WTC11 (cell line): ENCODE results near the gene PARK7. TPM values are rescaled to one million over a fixed set of nuclear protein-coding genes. Genes with fewer than 3 reads are reported as not detected.

Source experiments
- ATAC-seq: fragments of 200-7000 bp; cut with Tn5 transposase; 2 replicates; pipeline ENCODE4 v1.10.0; 2021; ENCODE audit warnings: mild to moderate bottlenecking, moderate library complexity
- CTCF ChIA-PET: fragments of 300-600 bp; sonication (Branson Sonifier 250); formaldehyde crosslinking; loops from one replicate; lab custom pipeline; 2021; ENCODE audit warnings: antibody characterized with exemption; lab: Charles Lee
- POLR2A ChIA-PET: fragments of 350-600 bp; sonication (Branson Sonifier 250); formaldehyde crosslinking; loops from one replicate; lab custom pipeline; 2021; ENCODE audit warnings: antibody characterized with exemption; lab: Charles Lee
- DNase-seq: peaks from one replicate; pipeline ENCODE4 v3.0.0; 2021; ENCODE audit warnings: low spot score
- H3K27ac Mint-ChIP-seq: 2 replicates; pipeline ENCODE4 v1.8.0; 2021; ENCODE audit warnings: mixed read lengths
- H3K27me3 Mint-ChIP-seq: 2 replicates; pipeline ENCODE4 v1.8.0; 2021; ENCODE audit warnings: low read depth, mild to moderate bottlenecking, moderate library complexity, mixed read lengths
- H3K36me3 Mint-ChIP-seq: 2 replicates; pipeline ENCODE4 v1.8.0; 2021; ENCODE audit warnings: mixed read lengths
- H3K4me1 Mint-ChIP-seq: 2 replicates; pipeline ENCODE4 v1.8.0; 2022; ENCODE audit warnings: mixed read lengths
- H3K4me3 Mint-ChIP-seq: 2 replicates; pipeline ENCODE4 v1.8.0; 2021; ENCODE audit warnings: mild to moderate bottlenecking, moderate library complexity, mixed read lengths
- H3K9me3 Mint-ChIP-seq: 2 replicates; pipeline ENCODE4 v1.8.0; 2021; ENCODE audit warnings: mixed read lengths
- ATF1 ChIP-seq: sonication (generic); formaldehyde crosslinking; IDR thresholded peaks from 2 replicates; pipeline ENCODE4 v1.8.1; 2023; ENCODE audit warnings: mild to moderate bottlenecking, moderate library complexity, missing genetic modification reagents
- EMX1 ChIP-seq: fragments of 250-450 bp; sonication (Bioruptor Pico); IDR thresholded peaks from 2 replicates; pipeline ENCODE4 v1.8.0; 2021; ENCODE audit warnings: mild to moderate bottlenecking
- ESRRA ChIP-seq: sonication (generic); formaldehyde crosslinking; IDR thresholded peaks from 2 replicates; pipeline ENCODE4 v1.8.1; 2022; ENCODE audit warnings: mild to moderate bottlenecking, missing genetic modification reagents, borderline replicate concordance
- GRHL2 ChIP-seq: fragments of 250-450 bp; sonication (Bioruptor Pico); IDR thresholded peaks from 2 replicates; pipeline ENCODE4 v1.8.0; 2022; ENCODE audit warnings: mild to moderate bottlenecking, moderate library complexity; ENCODE audit not compliant: insufficient replicate concordance, severe bottlenecking
- JAZF1 ChIP-seq: fragments of 250-450 bp; sonication (Bioruptor Pico); IDR thresholded peaks from 2 replicates; pipeline ENCODE4 v1.9.0; 2021; ENCODE audit warnings: moderate library complexity, mild to moderate bottlenecking, inconsistent platforms
- RORB ChIP-seq: fragments of 250-450 bp; sonication (Bioruptor Pico); IDR thresholded peaks from 2 replicates; pipeline ENCODE4 v1.9.0; 2021; ENCODE audit warnings: mild to moderate bottlenecking
- TCF7 ChIP-seq: sonication (generic); formaldehyde crosslinking; IDR thresholded peaks from 2 replicates; pipeline ENCODE4 v1.8.0; 2022; ENCODE audit warnings: mild to moderate bottlenecking, low read depth, missing genetic modification reagents, moderate library complexity
- TEAD4 ChIP-seq: sonication (generic); formaldehyde crosslinking; IDR thresholded peaks from 2 replicates; pipeline ENCODE4 v1.8.0; 2022; ENCODE audit warnings: mild to moderate bottlenecking, missing genetic modification reagents
- TP53 ChIP-seq: sonication (generic); formaldehyde crosslinking; IDR thresholded peaks from 2 replicates; pipeline ENCODE4 v1.8.1; 2023; ENCODE audit warnings: mild to moderate bottlenecking, missing genetic modification reagents
- ZNF121 ChIP-seq: sonication (generic); formaldehyde crosslinking; IDR thresholded peaks from 2 replicates; pipeline ENCODE4 v1.8.0; 2023; ENCODE audit warnings: missing genetic modification reagents
- ZNF138 ChIP-seq: sonication (generic); formaldehyde crosslinking; conservative IDR thresholded peaks from 2 replicates; pipeline ENCODE4 v1.8.1; 2022; ENCODE audit warnings: mild to moderate bottlenecking, moderate library complexity, missing genetic modification reagents
- ZNF671 ChIP-seq: fragments of 250-450 bp; sonication (Bioruptor Pico); IDR thresholded peaks from 2 replicates; pipeline ENCODE4 v1.8.0; 2021; ENCODE audit warnings: mild to moderate bottlenecking
- total RNA-seq: library from RNA; stranded (reverse); gene quantifications from 3 replicates; pipeline ENCODE4 v1.2.3, GENCODE V29; 2021
- TF ChIP-seq, protein P1 (sequence below): fragments of 250-450 bp; sonication (Bioruptor Pico); conservative IDR thresholded peaks from 2 replicates; pipeline ENCODE4 v1.9.0; 2021; ENCODE audit warnings: mild to moderate bottlenecking
- TF ChIP-seq, protein P2 (sequence below): fragments of 250-450 bp; sonication (Bioruptor Pico); IDR thresholded peaks from 2 replicates; pipeline ENCODE4 v1.9.0; 2021; ENCODE audit warnings: moderate library complexity, mild to moderate bottlenecking, inconsistent platforms, borderline replicate concordance
- TF ChIP-seq, protein P3 (sequence below): sonication (generic); formaldehyde crosslinking; IDR thresholded peaks from 2 replicates; pipeline ENCODE4 v1.8.1; 2022; ENCODE audit warnings: mild to moderate bottlenecking, missing genetic modification reagents, moderate library complexity, borderline replicate concordance
- TF ChIP-seq, protein P4 (sequence below): sonication (generic); formaldehyde crosslinking; IDR thresholded peaks from 2 replicates; pipeline ENCODE4 v1.8.1; 2023; ENCODE audit warnings: mild to moderate bottlenecking, missing genetic modification reagents
- TF ChIP-seq, protein P5 (sequence below): sonication (generic); formaldehyde crosslinking; IDR thresholded peaks from 2 replicates; pipeline ENCODE4 v1.8.0; 2023; ENCODE audit warnings: missing genetic modification reagents
- TF ChIP-seq, protein P6 (sequence below): fragments of 250-450 bp; sonication (Bioruptor Pico); IDR thresholded peaks from 2 replicates; pipeline ENCODE4 v1.9.0; 2021; ENCODE audit warnings: mild to moderate bottlenecking
- TF ChIP-seq, protein P7 (sequence below): fragments of 250-450 bp; sonication (Bioruptor Pico); IDR thresholded peaks from 2 replicates; pipeline ENCODE4 v2.1.2; 2022; ENCODE audit warnings: mild to moderate bottlenecking, moderate library complexity
- TF ChIP-seq, protein P8 (sequence below): sonication (generic); formaldehyde crosslinking; IDR thresholded peaks from 2 replicates; pipeline ENCODE4 v1.8.0; 2022; ENCODE audit warnings: mild to moderate bottlenecking, missing genetic modification reagents
- TF ChIP-seq, protein P9 (sequence below): sonication (generic); formaldehyde crosslinking; IDR thresholded peaks from 2 replicates; pipeline ENCODE4 v1.8.1; 2022; ENCODE audit warnings: low read depth, mild to moderate bottlenecking, moderate library complexity, missing genetic modification reagents, borderline replicate concordance

Gene PARK7
- total RNA-seq, 1 experiment from 2014 or later: 337 TPM

DNA sequence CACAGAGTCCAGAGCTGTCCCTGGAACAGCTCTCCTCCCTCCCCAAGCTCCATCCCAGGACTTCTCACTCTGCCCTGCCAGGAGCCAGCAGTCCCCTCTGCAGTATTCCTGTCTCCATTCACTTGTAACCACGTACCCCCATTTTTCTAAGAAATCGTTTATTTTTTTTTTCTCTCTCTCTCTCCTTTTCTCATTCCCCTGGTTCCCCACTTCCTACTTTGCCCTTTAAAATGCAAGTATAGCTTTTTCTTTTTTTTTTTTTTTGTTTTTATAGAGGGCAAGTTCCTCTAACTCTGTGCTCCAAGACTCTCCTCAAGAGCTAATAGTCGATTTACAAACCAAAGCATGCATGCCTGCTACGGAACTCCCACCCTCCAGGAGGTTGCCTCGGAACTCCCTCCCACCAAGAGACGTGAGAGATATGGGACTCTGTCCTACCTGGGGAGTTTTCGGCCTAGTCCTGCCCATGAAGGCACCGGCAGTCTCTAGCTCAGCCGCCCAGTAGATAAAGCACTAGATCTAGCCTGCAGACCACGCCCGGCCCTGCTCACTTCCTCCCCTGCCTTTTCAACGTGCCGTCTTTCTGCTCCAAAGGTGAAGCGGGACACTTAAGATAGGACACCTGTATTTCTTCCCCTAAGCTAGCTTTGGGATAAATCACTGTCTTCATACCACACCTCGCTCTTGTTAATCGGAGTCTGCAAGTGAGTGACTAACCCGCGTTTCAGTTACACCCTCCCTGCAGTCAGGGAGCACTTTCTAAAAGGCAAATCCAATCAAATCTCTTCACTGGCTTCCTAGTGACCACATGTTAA lies 48.6 kb upstream of the PARK7 start (continued):
- TF ChIP-seq, protein P1, sequence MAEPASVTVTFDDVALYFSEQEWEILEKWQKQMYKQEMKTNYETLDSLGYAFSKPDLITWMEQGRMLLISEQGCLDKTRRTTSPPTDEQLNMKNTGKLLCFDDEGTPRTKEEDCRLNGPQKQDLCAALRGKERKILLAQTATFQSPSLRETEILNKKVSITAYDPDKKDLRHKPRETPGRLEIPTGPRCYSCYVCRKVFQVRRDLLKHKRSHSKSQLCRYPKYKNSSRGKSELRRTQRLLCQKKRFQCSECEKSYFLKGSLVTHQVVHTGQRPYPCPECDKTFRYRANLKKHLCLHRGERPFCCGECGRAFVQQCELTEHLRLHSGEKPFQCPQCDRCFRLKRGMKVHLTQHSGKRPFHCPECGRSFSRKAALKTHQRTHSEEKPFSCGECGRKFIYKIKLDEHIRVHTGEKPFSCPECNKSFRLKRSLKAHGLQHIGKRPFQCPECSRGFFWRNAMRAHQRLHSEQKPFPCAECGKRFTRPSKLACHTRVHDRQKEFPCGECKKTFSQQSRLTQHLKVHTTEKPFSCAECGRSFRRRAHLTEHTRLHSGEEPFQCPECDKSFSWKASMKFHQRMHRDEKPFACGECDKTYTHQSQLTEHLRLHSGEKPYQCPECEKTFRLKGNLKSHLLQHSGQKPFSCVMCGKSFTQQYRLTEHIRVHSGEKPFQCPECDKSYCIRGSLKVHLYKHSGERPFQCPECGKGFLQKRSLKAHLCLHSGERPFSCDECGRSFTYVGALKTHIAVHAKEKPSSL: no peak
- TF ChIP-seq ZNF138 (CRISPR knock-in tag) (no peak), ESRRA (CRISPR knock-in tag) (no peak), EMX1 (CRISPR knock-in tag) (no peak), ZNF671 (CRISPR knock-in tag) (no peak), TCF7 (CRISPR knock-in tag) (no peak), TP53 (CRISPR knock-in tag) (no peak), ATF1 (no peak)
- TF ChIP-seq, protein P2, sequence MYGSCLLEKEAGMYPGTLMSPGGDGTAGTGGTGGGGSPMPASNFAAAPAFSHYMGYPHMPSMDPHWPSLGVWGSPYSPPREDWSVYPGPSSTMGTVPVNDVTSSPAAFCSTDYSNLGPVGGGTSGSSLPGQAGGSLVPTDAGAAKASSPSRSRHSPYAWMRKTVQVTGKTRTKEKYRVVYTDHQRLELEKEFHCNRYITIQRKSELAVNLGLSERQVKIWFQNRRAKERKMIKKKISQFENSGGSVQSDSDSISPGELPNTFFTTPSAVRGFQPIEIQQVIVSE (CRISPR knock-in tag): no peak

DNA sequence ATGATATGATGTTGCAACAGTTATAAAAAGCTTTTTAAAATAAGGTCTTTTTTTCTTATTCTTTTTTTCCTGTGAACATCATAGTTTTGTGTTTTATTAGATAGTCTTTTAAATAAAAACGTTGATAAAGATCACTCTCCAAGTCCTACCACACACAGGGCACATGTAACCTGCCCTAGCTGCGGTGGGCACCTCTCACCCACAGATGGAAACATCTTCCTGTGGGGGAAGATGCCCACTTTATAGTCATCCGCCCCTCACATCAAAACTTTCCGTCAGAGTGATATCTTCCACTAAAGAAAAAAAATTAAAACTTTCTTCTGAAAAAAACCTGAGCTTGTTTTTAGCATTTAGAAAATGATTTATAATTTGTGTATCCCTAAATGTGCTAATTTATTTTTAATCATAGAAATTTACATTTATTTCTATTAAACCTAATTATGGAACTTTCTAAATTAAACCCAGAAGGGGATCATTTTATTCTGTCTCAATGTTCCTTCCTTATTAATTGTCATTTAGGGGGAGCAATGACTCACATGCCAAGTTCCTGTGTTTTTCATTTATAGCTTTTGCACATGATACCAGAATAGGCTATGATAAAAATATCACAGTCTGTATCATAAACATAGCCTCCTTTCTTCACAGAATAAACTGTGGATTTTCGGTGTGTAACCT lies 45.5 kb upstream of the PARK7 start:
- no peak overlapping the region for H3K4me3 Mint-ChIP-seq
- DNase-seq: no peak
- TF ChIP-seq, protein P2 (CRISPR knock-in tag): no peak
- TF ChIP-seq, protein P3, sequence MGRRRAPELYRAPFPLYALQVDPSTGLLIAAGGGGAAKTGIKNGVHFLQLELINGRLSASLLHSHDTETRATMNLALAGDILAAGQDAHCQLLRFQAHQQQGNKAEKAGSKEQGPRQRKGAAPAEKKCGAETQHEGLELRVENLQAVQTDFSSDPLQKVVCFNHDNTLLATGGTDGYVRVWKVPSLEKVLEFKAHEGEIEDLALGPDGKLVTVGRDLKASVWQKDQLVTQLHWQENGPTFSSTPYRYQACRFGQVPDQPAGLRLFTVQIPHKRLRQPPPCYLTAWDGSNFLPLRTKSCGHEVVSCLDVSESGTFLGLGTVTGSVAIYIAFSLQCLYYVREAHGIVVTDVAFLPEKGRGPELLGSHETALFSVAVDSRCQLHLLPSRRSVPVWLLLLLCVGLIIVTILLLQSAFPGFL (CRISPR knock-in tag): no peak
- TF ChIP-seq, protein P4, sequence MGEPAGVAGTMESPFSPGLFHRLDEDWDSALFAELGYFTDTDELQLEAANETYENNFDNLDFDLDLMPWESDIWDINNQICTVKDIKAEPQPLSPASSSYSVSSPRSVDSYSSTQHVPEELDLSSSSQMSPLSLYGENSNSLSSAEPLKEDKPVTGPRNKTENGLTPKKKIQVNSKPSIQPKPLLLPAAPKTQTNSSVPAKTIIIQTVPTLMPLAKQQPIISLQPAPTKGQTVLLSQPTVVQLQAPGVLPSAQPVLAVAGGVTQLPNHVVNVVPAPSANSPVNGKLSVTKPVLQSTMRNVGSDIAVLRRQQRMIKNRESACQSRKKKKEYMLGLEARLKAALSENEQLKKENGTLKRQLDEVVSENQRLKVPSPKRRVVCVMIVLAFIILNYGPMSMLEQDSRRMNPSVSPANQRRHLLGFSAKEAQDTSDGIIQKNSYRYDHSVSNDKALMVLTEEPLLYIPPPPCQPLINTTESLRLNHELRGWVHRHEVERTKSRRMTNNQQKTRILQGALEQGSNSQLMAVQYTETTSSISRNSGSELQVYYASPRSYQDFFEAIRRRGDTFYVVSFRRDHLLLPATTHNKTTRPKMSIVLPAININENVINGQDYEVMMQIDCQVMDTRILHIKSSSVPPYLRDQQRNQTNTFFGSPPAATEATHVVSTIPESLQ (CRISPR knock-in tag): no peak
- TF ChIP-seq, protein P5, sequence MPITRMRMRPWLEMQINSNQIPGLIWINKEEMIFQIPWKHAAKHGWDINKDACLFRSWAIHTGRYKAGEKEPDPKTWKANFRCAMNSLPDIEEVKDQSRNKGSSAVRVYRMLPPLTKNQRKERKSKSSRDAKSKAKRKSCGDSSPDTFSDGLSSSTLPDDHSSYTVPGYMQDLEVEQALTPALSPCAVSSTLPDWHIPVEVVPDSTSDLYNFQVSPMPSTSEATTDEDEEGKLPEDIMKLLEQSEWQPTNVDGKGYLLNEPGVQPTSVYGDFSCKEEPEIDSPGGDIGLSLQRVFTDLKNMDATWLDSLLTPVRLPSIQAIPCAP (CRISPR knock-in tag): no peak
- TF ChIP-seq, protein P6, sequence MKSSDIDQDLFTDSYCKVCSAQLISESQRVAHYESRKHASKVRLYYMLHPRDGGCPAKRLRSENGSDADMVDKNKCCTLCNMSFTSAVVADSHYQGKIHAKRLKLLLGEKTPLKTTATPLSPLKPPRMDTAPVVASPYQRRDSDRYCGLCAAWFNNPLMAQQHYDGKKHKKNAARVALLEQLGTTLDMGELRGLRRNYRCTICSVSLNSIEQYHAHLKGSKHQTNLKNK (CRISPR knock-in tag): no peak
- TF ChIP-seq ZNF121 (CRISPR knock-in tag): no peak
- TF ChIP-seq, protein P7, sequence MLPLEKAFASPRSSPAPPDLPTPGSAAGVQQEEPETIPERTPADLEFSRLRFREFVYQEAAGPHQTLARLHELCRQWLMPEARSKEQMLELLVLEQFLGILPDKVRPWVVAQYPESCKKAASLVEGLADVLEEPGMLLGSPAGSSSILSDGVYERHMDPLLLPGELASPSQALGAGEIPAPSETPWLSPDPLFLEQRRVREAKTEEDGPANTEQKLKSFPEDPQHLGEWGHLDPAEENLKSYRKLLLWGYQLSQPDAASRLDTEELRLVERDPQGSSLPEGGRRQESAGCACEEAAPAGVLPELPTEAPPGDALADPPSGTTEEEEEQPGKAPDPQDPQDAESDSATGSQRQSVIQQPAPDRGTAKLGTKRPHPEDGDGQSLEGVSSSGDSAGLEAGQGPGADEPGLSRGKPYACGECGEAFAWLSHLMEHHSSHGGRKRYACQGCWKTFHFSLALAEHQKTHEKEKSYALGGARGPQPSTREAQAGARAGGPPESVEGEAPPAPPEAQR (CRISPR knock-in tag): no peak
- no peak for TF ChIP-seq ATF1
- TF ChIP-seq TEAD4: no peak
- no peak for TF ChIP-seq TP53 (CRISPR knock-in tag)
- TF ChIP-seq, protein P8, sequence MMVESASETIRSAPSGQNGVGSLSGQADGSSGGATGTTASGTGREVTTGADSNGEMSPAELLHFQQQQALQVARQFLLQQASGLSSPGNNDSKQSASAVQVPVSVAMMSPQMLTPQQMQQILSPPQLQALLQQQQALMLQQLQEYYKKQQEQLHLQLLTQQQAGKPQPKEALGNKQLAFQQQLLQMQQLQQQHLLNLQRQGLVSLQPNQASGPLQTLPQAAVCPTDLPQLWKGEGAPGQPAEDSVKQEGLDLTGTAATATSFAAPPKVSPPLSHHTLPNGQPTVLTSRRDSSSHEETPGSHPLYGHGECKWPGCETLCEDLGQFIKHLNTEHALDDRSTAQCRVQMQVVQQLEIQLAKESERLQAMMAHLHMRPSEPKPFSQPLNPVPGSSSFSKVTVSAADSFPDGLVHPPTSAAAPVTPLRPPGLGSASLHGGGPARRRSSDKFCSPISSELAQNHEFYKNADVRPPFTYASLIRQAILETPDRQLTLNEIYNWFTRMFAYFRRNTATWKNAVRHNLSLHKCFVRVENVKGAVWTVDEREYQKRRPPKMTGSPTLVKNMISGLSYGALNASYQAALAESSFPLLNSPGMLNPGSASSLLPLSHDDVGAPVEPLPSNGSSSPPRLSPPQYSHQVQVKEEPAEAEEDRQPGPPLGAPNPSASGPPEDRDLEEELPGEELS: no peak
- no peak for TF ChIP-seq GRHL2 (CRISPR knock-in tag)
- no peak for TF ChIP-seq JAZF1 (CRISPR knock-in tag)
- TF ChIP-seq RORB (CRISPR knock-in tag): no peak
- TF ChIP-seq, protein P9, sequence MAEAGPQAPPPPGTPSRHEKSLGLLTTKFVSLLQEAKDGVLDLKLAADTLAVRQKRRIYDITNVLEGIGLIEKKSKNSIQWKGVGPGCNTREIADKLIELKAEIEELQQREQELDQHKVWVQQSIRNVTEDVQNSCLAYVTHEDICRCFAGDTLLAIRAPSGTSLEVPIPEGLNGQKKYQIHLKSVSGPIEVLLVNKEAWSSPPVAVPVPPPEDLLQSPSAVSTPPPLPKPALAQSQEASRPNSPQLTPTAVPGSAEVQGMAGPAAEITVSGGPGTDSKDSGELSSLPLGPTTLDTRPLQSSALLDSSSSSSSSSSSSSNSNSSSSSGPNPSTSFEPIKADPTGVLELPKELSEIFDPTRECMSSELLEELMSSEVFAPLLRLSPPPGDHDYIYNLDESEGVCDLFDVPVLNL (CRISPR knock-in tag): no peak

More for the DNA sequence above, 45.5 kb upstream of the PARK7 start:
- Mint-ChIP-seq H3K4me1 (peaks cover 23% of the 10 kb centered on the region), H3K27ac (no peak overlapping the region), H3K36me3 (no peaks in the 10 kb centered on the region), H3K27me3 (no peaks in the 10 kb centered on the region; the same call in 1 of the 2 replicates), H3K9me3 (no peaks in the 10 kb centered on the region)
- no peak for ATAC-seq
- ChIA-PET POLR2A (no interaction called here), CTCF (interaction anchor here (0.7 to 1.3 kb wide), 2 partner anchors 108 to 248 kb away, joined by 3 read pairs; no protein-coding TSS in a partner anchor)
